HepG2 (cell line): ENCODE measurements around the gene MTCL1. TPM values are rescaled to one million over a fixed set of nuclear protein-coding genes. Genes with fewer than 3 reads are reported as not detected.

Experiments
- EHMT2 ChIP-seq: fragments of 200-600 bp; sonication (generic); IDR thresholded peaks from 2 replicates; pipeline ENCODE4 v1.7.0; 2017; ENCODE audit warnings: antibody characterized with exemption, low read depth, low read length, borderline replicate concordance
- FOXP1 ChIP-seq, 2 experiments: fragments of 450-650 bp in 1 of 2; IDR thresholded peaks; 2 replicates each; pipeline ENCODE4 v1.6.1; 2017 to 2018; ENCODE audit warnings: antibody characterized with exemption in 1 of 2
- IRX3 ChIP-seq: sonication (generic); formaldehyde crosslinking; IDR thresholded peaks from 2 replicates; pipeline ENCODE4 v1.8.1; 2023; ENCODE audit warnings: mild to moderate bottlenecking, low read depth, missing genetic modification reagents, borderline replicate concordance
- KLF9 ChIP-seq: IDR thresholded peaks from 2 replicates; pipeline ENCODE4 v1.6.1; 2016; ENCODE audit warnings: low read depth
- MEF2D ChIP-seq: sonication (generic); formaldehyde crosslinking; IDR thresholded peaks from 2 replicates; pipeline ENCODE4 v1.5.1; 2020; ENCODE audit warnings: mild to moderate bottlenecking, missing genetic modification reagents
- NR2F6 ChIP-seq, 2 experiments: IDR thresholded peaks; 2 replicates each; pipeline ENCODE4 v1.6.1; 2016; ENCODE audit warnings: antibody characterized with exemption in 1 of 2, mild to moderate bottlenecking in 1 of 2
- POLR2A ChIP-seq, 2 experiments: IDR thresholded peaks; 2 replicates each; pipeline ENCODE4 v1.6.1; 2011; ENCODE audit warnings: low read depth in 2 of 2, low read length in 2 of 2, mild to moderate bottlenecking in 1 of 2, moderate library complexity in 1 of 2; ENCODE audit not compliant: insufficient read depth in 1 of 2
- RARA ChIP-seq: IDR thresholded peaks from 2 replicates; pipeline ENCODE4 v1.6.1; 2016; ENCODE audit warnings: missing genetic modification reagents, missing compliant biosample characterization
- TP53 ChIP-seq: sonication (generic); formaldehyde crosslinking; conservative IDR thresholded peaks from 2 replicates; pipeline ENCODE4 v1.4.0; 2020; ENCODE audit warnings: missing genetic modification reagents
- YEATS4 ChIP-seq: sonication (generic); formaldehyde crosslinking; IDR thresholded peaks from 2 replicates; pipeline ENCODE4 v1.4.0; 2020; ENCODE audit warnings: missing genetic modification reagents, borderline replicate concordance
- ZNF33B ChIP-seq: sonication (generic); formaldehyde crosslinking; IDR thresholded peaks from 2 replicates; pipeline ENCODE4 v1.5.1; 2020; ENCODE audit warnings: mild to moderate bottlenecking, missing genetic modification reagents
- ZNF350 ChIP-seq: sonication (generic); formaldehyde crosslinking; IDR thresholded peaks from 2 replicates; pipeline ENCODE4 v1.4.0; 2020; ENCODE audit warnings: mild to moderate bottlenecking, low read depth, missing genetic modification reagents, borderline replicate concordance
- ZNF546 ChIP-seq: sonication (generic); formaldehyde crosslinking; conservative IDR thresholded peaks from 2 replicates; pipeline ENCODE4 v1.8.1; 2023; ENCODE audit warnings: mild to moderate bottlenecking, missing genetic modification reagents
- ZNF652 ChIP-seq: IDR thresholded peaks from 2 replicates; pipeline ENCODE4 v1.6.1; 2016; ENCODE audit warnings: low read depth, borderline replicate concordance
- polyA plus RNA-seq, 8 experiments: library from polyadenylated mRNA; depleted of rRNA in 3 of 8; stranded (reverse) in 7 of 8; unstranded in 1 of 8; fragments of >200 nt; fragmentation: Illumina TruSeq in 4 of 8; extraction: Trizol in 4 of 8; gene quantifications; 2 replicates each; pipeline versions ENCODE4 v1.2.1 to v1.2.3, GENCODE V29; 2011 to 2016; ENCODE audit warnings: low read depth in 4 of 8, missing spikeins in 1 of 8, mixed read lengths in 1 of 8; ENCODE audit not compliant: insufficient read depth in 1 of 8
- total RNA-seq, 5 experiments: library from RNA; depleted of rRNA; stranded (reverse); fragments of >200 nt; fragmentation: Illumina TruSeq; extraction: Trizol; gene quantifications; 2 replicates each; pipeline ENCODE4 v1.2.3, GENCODE V29; 2016; ENCODE audit warnings: low read depth in 1 of 5
- TF ChIP-seq, protein P1 (sequence below): sonication (generic); formaldehyde crosslinking; IDR thresholded peaks from 2 replicates; pipeline ENCODE4 v1.4.0; 2020; ENCODE audit warnings: missing genetic modification reagents
- TF ChIP-seq, protein P2 (sequence below): sonication (generic); formaldehyde crosslinking; IDR thresholded peaks from 2 replicates; pipeline ENCODE4 v1.5.0; 2020; ENCODE audit warnings: missing genetic modification reagents
- TF ChIP-seq, protein P3 (sequence below): sonication (generic); formaldehyde crosslinking; IDR thresholded peaks from 2 replicates; pipeline ENCODE4 v1.9.0; 2021; ENCODE audit warnings: missing genetic modification reagents, mild to moderate bottlenecking, borderline replicate concordance
- TF ChIP-seq, protein P4 (sequence below): IDR thresholded peaks from 2 replicates; pipeline ENCODE4 v1.6.1; 2018; ENCODE audit warnings: missing genetic modification reagents
- TF ChIP-seq, protein P5 (sequence below): sonication (generic); formaldehyde crosslinking; IDR thresholded peaks from 2 replicates; pipeline ENCODE4 v1.9.0; 2021; ENCODE audit warnings: missing genetic modification reagents, borderline replicate concordance
- TF ChIP-seq, protein P6 (sequence below): sonication (generic); formaldehyde crosslinking; IDR thresholded peaks from 2 replicates; pipeline ENCODE4 v1.5.0; 2020; ENCODE audit warnings: mild to moderate bottlenecking, low read depth, missing genetic modification reagents, borderline replicate concordance
- TF ChIP-seq, protein P7 (sequence below): fragments of 450-650 bp; IDR thresholded peaks from 2 replicates; pipeline ENCODE4 v1.6.1; 2017
- TF ChIP-seq, protein P8 (sequence below): sonication (generic); formaldehyde crosslinking; IDR thresholded peaks from 2 replicates; pipeline ENCODE4 v1.4.0; 2020; ENCODE audit warnings: missing genetic modification reagents, low read depth, mild to moderate bottlenecking, borderline replicate concordance

MTCL1 gene
- total and polyA plus RNA-seq, 2 of the 13 experiments (the other 11 are each of a cell fraction or from before 2014, with no cell fraction given): 3.1 to 3.2 TPM

DNA sequence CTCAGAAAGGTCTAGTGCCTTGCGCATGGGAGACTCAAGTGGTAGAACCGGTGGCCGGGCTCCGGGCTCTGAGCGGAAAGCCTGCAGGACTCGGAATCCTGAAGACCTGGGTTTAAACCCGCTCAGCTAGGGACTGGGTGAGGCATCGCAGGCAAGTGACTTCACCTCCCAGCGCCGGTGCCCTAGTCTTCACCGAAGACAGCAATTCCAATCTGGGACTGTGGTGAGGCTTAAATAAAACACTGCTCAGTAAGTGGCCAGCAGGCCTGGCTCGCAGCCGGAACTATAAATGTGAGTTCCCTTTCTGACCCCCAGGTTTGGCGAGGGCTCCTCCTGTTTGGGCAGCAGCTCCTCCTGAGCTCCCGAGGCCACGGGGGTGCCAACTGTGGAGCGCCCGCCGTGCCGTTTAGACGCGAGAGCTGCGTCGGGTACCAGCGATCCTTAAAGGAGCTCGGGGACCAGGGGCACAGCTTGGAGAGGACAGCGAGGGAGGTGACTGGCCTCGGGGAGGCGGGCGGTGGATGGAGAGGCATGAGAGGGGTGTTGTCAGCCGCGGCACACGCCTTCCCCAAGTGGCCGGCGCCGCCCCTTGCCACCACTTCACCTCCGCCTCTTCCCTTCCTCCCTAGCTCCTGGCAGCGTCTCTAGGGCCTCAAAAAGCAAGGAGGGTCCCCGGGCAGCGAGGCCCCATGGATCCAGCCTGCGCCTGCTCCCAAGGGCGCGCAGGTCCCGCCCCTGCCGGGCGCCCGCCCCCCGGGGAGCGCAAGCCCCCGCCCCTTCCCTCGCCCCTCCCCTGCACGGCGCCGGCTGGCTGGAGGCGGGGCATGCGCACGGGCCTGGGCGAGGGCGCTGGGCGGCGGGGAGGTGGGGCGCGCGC, 757 bp upstream of the MTCL1 start (continued):
- TF ChIP-seq TP53 (CRISPR knock-in tag): no peak
- TF ChIP-seq MEF2D (CRISPR knock-in tag): no peak
- TF ChIP-seq, protein P1, sequence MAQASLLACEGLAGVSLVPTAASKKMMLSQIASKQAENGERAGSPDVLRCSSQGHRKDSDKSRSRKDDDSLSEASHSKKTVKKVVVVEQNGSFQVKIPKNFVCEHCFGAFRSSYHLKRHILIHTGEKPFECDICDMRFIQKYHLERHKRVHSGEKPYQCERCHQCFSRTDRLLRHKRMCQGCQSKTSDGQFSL (CRISPR knock-in tag): no peak
- TF ChIP-seq, protein P2, sequence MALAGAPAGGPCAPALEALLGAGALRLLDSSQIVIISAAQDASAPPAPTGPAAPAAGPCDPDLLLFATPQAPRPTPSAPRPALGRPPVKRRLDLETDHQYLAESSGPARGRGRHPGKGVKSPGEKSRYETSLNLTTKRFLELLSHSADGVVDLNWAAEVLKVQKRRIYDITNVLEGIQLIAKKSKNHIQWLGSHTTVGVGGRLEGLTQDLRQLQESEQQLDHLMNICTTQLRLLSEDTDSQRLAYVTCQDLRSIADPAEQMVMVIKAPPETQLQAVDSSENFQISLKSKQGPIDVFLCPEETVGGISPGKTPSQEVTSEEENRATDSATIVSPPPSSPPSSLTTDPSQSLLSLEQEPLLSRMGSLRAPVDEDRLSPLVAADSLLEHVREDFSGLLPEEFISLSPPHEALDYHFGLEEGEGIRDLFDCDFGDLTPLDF (CRISPR knock-in tag): no peak
- TF ChIP-seq, protein P3, sequence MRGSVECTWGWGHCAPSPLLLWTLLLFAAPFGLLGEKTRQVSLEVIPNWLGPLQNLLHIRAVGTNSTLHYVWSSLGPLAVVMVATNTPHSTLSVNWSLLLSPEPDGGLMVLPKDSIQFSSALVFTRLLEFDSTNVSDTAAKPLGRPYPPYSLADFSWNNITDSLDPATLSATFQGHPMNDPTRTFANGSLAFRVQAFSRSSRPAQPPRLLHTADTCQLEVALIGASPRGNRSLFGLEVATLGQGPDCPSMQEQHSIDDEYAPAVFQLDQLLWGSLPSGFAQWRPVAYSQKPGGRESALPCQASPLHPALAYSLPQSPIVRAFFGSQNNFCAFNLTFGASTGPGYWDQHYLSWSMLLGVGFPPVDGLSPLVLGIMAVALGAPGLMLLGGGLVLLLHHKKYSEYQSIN (CRISPR knock-in tag): no peak
- TF ChIP-seq ZNF546 (CRISPR knock-in tag): no peak
- TF ChIP-seq POLR2A (IDR thresholded peaks at IDR 0.05; ENCODE audit: insufficient read depth in 1 of 2, low read depth in 2 of 2, low read length in 2 of 2): peak in 1 of 2 experiments; percentile 60; a peak in 1 of 4 replicates
- TF ChIP-seq YEATS4: no peak
- TF ChIP-seq, protein P4, sequence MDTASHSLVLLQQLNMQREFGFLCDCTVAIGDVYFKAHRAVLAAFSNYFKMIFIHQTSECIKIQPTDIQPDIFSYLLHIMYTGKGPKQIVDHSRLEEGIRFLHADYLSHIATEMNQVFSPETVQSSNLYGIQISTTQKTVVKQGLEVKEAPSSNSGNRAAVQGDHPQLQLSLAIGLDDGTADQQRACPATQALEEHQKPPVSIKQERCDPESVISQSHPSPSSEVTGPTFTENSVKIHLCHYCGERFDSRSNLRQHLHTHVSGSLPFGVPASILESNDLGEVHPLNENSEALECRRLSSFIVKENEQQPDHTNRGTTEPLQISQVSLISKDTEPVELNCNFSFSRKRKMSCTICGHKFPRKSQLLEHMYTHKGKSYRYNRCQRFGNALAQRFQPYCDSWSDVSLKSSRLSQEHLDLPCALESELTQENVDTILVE (CRISPR knock-in tag): no peak
- no peak for TF ChIP-seq ZNF33B (CRISPR knock-in tag)
- TF ChIP-seq, protein P5, sequence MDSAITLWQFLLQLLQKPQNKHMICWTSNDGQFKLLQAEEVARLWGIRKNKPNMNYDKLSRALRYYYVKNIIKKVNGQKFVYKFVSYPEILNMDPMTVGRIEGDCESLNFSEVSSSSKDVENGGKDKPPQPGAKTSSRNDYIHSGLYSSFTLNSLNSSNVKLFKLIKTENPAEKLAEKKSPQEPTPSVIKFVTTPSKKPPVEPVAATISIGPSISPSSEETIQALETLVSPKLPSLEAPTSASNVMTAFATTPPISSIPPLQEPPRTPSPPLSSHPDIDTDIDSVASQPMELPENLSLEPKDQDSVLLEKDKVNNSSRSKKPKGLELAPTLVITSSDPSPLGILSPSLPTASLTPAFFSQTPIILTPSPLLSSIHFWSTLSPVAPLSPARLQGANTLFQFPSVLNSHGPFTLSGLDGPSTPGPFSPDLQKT (CRISPR knock-in tag): no peak
- no peak for TF ChIP-seq FOXP1 (IDR thresholded peaks at IDR 0.05)
- no peak for TF ChIP-seq FOXP1 (CRISPR knock-in tag; IDR thresholded peaks at IDR 0.05)
- no peak for TF ChIP-seq EHMT2
- TF ChIP-seq, protein P6, sequence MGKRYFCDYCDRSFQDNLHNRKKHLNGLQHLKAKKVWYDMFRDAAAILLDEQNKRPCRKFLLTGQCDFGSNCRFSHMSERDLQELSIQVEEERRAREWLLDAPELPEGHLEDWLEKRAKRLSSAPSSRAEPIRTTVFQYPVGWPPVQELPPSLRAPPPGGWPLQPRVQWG: no peak
- TF ChIP-seq ZNF652 (CRISPR knock-in tag): no peak
- TF ChIP-seq, protein P7, sequence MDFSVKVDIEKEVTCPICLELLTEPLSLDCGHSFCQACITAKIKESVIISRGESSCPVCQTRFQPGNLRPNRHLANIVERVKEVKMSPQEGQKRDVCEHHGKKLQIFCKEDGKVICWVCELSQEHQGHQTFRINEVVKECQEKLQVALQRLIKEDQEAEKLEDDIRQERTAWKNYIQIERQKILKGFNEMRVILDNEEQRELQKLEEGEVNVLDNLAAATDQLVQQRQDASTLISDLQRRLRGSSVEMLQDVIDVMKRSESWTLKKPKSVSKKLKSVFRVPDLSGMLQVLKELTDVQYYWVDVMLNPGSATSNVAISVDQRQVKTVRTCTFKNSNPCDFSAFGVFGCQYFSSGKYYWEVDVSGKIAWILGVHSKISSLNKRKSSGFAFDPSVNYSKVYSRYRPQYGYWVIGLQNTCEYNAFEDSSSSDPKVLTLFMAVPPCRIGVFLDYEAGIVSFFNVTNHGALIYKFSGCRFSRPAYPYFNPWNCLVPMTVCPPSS: no peak
- no peak for TF ChIP-seq RARA (CRISPR knock-in tag)
- no peak for TF ChIP-seq KLF9 (CRISPR knock-in tag)
- TF ChIP-seq NR2F6 (IDR thresholded peaks at IDR 0.05): no peak
- TF ChIP-seq NR2F6 (CRISPR knock-in tag; IDR thresholded peaks at IDR 0.05): no peak
- TF ChIP-seq IRX3 (CRISPR knock-in tag): no peak
- TF ChIP-seq, protein P8, sequence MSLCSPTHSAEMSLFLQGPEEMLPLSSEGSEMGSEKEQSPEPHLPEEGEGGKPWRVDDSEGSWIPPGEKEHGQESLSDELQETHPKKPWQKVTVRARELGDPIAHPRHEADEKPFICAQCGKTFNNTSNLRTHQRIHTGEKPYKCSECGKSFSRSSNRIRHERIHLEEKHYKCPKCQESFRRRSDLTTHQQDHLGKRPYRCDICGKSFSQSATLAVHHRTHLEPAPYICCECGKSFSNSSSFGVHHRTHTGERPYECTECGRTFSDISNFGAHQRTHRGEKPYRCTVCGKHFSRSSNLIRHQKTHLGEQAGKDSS (CRISPR knock-in tag): no peak
- no peak for TF ChIP-seq ZNF350
